Embryonic facial prominence (tissue), 1 donor: Measurements from ENCODE around the gene ANKRD2.
"Not testable (repeated sequence)": the region's sequence is repeated elsewhere in the genome, so short reads cannot be mapped to it uniquely, and the experiment has no call there.

Source experiments
- DNase-seq: peaks from one replicate; pipeline ENCODE4 v3.0.0-alpha.2; 2016; ENCODE audit errors: extremely low spot score

The ANKRD2 gene

DNA sequence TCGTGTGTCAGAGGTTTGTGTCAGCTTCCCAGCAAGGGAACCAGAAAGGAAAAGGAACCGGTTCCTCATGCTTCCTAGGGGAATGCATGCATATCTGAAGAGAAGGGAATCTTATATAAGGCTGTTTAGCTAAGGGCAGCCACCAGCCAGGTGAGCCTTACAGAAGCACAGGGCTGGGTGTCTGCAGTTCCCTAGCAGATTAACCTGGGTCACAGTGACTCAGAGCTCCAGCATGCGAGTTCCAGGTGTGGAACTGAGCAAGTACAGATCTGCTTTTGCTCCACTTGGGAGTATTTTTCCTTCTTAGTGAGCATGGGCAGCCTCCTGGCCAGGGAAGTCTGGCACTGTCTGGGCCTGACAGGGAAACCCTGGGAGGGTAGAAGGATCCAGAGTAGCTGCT is 957 bp upstream of the ANKRD2 start:
- no peak for DNase-seq

DNA sequence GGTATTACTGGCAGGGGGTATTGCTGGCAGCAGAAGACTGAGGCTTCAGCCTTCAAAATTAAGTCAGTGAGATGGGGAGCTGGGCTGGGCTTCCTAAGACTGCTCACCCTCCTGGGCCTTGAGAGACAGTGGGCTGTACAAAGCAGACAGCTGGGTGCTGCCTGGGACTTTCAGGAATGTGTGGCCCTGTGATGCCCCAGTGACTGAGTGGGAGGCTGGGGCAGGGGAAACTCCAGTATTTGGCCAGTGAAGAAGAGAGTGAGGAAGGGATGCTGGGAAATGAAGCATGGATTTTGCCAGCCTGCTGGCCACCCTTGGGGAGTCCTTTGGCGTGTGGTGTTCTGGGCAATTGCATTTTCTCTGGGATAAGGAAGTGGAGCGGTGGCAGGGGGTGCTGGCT is 442 bp downstream of the ANKRD2 start:
- no peak for DNase-seq

DNA sequence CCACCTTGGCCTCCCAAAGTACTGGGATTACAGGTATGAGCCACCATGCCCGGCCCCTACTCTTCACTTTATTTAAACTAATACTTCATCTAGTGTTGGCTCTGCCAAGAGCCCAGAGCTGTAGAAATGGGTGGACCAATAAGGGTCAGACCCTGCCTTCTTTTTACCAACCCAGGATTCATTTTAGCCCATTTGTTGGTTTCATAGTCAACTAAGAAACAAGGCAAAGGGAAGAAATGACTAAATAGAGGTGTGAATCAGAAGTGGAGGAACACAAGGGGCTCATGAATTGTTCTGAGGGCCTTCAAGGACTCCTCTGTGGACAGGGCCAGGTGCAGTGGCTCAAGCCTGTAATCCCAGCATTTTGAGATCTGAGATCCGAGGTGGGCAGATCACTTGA is 1.1 kb downstream of the ANKRD2 start:
- DNase-seq: no peak

DNA sequence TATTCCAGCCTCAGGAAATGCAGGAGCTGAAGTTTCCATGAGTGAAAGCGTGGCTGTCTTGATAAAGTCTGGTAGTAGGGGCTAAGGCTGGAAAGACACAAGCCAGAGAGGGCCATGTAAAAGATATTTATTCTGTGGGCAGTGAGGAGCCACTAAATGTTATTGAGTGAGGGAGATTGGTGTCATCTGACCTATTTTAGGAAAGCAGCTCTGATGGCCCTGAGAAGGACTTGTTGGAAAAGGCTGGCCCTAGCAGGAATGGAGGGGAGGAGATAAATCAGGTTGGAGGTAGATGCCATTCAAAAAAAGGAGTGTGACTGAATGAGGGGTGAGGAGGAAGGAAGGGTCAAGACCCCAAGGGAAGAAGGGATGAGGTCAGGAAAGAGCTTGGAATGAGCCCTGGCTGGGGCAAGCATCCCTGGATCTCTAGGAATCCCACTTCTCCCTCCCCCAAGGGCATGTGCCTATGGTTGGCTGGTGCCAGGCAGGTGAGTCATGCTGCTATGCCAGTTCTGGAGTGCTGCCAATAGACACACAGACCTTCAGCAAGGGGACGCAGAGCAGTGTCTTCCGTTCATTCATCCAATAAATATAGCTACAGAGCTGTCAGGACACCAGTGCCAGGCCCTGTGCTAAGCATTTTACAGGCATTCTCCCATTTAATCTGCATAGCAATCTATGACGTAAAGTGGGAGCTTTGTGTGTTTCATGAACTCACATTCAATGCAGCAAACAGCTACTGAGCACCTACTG is 2.0 kb downstream of the ANKRD2 start:
- DNase-seq: no peak

DNA sequence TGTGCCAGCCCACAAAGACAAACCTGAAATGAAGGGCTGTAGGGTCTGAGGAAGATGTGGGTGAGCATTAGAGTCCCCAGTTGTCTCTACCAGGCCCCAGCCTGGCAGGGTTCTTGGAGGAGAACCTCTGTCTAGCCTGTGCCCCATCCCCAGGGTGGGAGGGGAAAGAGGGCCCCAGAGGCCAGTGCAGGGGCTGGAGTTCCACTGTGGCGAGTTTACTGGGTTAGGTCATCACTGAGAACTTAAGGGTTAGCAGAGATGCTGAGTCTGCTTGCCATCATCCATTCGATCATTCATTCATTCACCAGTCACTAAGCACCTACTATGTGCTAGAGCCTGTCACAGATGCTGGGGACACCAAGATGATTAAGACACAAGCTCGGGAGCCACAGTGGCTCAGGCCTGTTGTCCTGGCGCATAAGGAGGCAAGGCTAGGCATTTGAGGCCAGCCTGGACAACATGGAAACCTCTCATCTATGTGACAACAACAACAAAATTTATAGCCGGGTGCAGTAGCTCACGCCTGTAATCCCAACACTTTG is 2.6 kb downstream of the ANKRD2 start:
- DNase-seq: no peak

DNA sequence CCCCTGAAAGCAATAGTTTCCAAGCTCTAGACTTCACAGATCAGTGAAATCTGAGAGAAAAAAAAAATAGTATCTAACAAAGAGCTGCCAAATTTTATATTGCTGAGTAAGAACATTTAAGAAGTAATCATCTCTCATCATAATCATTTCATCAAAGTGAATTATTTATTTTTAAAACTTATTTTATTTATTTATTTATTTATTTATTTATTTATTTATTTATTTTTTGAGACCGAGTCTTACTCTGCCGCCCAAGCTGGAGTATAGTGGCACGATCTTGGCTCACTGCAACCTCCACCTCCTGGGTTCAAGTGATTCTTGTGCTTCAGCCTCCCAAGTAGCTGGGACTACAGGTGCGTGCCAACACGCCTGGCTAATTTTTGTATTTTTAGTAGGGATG is 3.9 kb downstream of the ANKRD2 start:
- not testable (repeated sequence) for DNase-seq

DNA sequence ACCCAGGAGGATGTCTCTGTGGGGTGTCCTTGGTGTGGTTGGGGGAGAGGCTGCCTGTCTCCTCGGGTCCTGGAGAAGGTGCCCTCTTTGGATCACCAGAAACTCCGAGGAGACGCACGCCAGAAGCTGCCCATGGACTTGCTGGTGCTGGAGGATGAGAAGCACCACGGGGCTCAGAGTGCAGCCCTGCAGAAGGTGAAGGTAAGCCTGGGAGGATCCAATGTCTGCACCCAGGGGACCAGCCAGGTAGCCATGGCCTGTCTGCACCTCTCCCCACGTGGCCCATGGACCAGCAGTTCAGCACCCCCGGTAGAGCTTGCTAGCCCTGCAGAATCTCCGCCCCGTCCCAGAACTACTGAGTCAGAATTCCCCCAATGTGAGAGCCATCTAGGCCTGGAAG is 5.1 kb downstream of the ANKRD2 start:
- no peak for DNase-seq

DNA sequence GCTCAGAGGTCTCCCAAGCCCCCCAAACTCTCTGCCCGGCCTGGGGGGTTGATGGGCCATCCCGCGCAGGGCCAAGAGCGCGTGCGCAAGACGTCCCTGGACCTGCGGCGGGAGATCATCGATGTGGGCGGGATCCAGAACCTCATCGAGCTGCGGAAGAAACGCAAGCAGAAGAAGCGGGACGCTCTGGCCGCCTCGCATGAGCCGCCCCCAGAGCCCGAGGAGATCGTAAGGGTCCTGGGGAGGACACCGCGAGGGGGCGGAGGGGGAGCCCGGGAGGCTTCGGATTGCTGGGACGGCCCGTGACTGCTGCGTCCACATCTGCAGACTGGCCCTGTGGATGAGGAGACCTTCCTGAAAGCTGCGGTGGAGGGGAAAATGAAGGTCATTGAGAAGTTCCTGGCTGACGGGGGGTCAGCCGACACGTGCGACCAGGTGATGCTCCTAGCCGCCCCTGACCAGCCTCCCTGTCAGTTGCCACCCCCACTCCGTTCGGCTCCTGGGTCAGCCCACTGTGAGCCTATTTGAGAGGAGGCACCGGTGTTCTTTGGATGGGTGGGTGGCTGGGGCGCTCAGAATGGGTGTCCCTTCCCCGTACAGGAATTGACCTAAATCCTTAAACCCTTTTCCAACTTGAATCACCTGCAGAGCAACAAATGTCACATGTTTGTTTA is 5.7 kb downstream of the ANKRD2 start:
- no peak for DNase-seq

DNA sequence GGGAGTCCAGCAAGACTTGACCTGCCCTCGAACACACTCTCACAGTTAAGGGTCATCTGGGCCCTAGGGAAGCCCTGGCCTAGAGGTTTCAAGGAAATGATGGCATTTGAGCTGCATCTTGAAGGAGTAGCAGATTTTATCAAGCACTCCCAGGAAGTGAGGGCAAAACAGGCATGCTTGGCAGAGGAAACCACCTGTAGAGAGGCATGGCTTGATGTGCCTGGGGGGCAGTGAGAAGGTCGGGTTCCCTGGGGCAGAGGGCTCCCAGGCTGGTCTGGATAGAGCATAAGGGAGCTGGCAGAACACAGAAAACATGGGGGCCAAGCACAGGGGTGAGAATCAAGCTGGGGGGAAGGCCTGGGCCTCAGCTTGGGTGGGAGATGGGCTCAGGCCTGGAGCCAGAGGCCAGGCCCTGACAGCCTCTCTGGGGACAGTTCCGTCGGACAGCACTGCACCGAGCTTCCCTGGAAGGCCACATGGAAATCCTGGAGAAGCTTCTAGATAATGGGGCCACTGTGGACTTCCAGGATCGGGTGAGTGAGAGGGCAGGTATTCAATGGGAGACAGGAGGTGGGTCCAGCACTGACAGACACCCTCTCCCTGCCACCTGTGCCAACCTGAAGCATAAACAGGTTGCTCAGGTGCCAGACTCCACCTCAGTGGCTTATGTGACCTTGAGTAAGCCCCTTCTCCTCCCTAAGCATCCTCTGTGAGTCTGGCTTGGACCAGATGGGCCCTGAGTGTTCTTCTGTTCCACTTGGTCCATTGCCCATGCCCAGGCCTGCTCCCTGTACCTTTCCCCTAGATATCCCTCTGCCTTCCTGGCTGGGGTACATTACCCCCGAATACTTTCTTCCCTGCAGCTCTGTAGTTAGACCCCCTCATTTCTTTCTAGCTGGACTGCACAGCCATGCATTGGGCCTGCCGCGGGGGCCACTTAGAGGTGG is 8.1 kb downstream of the ANKRD2 start:
- DNase-seq: no peak

DNA sequence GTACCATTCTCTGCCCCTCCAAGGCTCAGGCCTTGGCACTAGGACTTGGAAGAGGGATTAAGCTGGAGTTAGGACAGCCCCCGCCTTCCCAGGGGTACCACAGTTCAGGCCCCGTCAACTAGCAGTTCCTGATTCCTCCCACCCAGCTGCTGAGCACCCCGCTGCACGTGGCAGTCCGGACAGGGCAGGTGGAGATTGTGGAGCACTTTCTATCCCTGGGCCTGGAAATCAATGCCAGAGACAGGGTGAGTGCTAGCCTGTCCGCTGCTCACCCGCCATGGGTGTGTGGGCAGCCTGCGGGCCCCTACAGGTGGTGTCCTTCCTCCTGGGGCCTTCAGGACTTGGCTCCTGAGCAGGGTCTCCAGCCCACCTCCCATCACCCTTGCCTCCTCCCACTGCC is 9.6 kb downstream of the ANKRD2 start:
- no peak for DNase-seq

DNA sequence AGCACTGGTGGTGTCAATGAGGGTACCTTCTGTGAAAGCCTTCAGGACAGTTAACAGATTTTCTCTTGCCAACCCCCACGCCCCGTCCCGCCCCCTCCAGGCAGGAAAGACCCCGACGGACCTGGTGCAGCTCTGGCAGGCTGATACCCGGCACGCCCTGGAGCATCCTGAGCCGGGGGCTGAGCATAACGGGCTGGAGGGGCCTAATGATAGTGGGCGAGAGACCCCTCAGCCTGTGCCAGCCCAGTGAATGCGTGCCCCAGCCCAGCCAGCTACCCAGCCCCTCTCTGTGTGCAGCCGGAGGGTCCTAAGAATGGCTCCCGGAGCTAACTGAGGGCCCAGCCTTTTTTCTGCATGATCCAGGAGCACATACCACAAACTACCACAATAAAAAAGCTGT is 10.9 kb downstream of the ANKRD2 start:
- DNase-seq: no peak

DNA sequence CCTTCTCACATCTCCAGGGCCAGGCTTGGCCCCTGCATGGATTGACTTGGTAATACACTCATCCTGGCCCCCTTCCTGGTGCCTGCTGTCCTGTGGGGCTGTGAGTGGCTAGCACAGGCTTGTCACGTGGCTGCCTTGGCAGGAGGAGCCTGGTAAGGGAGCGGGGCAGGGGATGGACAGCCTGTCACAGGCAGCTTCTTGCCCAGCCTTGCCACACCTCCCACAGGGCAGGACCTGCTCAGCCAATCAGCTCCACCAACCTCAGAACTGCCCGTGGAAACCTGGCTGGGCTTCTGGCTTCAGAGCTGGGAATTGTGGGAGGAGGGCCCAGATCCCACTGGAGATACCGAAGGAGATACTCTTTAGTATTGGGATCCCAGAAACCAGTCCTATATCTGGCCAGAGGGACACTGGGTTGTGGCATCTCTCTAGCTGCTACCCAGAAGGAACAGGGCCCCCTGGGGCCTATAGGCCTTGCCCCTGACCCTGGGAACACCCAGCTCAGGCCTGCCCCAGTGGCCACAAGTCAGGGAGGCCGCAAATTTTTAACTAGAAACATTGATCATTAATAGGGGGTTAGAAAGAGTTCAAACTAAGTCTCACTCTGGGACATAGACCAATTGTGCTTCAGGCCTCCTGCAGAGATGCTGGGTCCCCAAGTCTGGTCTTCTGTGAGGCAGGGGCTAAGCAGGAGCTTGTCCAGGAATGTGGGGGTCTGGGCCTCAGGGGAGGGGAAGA is 11.7 kb downstream of the ANKRD2 start, which contains the start of gene HOGA1:
Gene HOGA1, plus strand, starts transcription at position 330 of the 738 bp plus-strand sequence. Its CDS starts 315 bp downstream, at position 645.
- DNase-seq: no peak

DNA sequence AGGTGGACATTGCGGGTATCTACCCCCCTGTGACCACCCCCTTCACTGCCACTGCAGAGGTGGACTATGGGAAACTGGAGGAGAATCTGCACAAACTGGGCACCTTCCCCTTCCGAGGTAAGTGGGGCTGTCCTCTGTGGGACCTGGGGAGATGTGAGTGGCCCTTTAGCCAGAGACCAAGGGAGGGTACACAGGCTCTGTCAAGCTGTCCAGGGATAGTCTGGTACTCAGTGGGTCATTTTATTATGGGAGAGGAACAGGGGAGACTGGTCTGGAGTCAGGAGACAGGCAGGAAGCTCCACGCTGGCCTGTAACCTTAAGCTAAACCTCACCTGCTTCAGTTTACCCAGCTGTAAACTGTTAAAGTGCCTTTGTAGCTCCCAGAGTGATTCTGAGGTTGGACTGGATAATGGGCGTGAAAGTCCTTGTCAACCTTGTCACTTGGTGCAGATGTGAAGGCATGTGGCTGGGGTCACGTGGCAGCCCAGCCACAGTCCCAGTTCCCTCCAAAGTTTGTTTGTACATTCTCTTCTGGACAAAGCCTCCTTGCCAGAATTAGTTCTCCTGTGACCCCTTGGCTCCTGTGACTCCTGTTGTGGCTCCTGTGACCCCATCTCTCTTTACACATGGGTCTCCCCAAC is 12.3 kb downstream of the ANKRD2 start:
- no peak for DNase-seq

DNA sequence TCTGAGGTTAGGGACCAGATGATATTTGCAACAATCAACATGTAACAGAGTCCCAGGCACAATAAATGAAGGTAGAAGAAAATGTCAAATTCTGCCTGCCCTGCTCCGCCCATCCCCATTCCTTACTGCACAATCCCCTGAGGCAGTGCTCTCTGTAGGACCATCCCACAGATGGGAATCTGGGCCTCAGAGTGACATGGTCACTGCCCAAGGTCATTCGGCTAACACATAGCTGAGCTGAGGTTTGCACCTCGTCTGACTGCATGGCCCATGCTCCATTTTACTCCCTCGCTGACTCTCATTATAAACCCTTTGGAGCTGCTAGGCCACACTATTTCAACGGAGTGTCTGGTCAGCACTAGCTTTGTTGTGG is 12.8 kb downstream of the ANKRD2 start:
- no peak for DNase-seq

DNA sequence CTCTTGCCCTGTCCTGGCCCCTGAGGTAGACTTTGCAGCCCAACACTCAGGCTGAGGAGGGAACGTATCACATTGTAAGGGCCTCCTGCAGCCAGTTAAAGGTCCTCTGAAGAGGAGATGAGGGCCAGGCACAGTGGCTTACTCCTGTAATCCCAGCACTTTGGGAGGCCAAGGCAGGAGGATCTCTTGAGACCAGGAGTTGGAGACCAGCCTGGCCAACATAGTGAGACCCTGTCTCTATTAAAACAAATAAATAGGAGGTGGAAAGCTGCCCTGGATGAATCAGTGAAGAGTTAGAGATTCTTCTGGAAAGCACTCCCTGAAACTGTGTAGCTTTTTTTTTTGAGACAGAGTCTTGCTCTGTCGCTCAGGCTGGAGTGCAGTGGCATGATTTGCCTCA is 14.6 kb downstream of the ANKRD2 start:
- DNase-seq: no peak

DNA sequence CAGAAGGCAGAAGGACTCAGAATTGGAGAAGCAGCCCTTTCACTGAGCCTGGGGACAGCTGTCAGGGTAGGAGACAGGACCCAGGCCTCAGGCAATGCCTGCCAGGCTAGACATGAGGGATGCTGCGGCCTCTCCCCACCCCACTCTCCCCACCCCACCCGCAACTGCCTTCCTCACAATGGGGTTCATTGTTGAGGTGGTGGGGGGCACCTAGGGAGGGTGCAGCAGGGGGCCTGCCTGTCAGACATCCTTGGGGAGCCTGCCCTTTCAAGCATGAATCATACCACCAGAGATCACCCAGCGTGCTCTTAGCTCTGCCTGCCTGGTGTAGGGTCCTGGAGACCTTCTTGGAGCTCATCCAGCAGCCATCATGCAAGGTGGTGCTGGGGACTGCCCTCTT is 16.9 kb downstream of the ANKRD2 start, which contains the start of gene C10orf62:
Gene C10orf62, plus strand, starts transcription at position 243 of the 400 bp plus-strand sequence. CDS start 177 bp downstream, outside the sequence.
- DNase-seq: no peak

DNA sequence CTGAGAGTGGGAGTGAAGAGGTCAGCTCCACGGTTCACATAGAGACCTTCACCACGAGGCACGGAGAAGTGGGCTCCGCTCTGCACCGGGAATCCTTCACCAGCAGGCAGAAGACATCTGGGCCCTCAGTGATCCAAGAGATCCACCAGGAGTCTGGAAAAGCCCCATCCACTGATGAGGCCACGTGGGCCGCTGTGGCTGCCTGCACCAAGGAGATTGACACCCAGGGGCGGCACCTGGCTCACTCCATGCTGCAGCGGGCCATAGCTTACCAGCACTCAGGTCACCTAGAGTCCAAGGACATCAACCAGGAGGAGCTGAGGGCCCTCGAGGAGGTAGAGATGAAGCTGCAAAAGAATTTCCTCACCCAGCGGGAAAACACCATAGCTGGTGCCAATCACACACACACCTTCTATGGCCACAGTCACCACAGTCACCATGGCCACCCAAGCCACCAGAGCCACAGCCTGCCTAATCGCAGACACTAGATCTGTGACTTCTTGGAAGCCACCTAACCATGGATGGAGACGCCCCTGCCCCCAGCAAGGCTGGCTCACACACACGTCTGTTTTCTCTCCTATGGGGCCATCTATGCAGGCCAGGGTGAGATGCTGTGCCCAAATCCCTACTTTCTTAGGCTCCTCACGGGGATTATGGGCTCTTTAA is 17.6 kb downstream of the ANKRD2 start:
- DNase-seq: no peak

DNA sequence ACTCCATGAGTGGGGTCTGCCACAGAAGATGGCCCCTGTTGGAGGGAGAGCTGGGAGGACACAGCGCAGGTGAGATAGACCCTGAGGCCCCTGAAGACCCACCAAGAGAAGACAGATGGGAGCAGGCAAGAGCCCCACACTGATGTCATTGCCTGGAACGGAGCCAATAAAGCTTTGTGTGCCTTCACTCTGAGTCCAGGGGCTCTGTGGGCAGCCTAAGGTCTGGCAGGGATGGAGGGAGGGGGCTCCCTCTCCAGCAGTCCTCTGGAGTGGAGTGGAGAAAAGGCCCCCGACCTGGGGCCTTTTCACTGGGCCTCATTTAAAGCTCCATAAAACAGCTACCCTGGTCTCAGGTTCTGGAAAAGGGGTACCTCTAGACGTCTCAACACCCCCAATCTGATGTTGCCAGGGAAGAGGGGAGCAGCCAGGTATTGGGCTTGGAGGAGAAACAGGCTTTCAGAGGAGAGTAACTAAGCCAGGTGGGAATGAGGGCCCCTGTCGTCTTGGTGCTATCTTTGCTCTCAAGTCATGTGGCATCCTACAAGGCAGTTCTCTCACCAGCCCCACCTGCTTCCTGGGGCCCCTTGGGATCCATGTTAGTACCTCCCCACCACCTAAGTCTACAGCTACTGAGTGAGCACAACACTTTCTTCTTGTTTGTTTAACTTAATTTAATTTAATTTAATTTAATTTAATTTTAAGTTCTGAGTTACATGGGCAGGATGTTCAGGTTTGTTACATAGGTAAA is 18.3 kb downstream of the ANKRD2 start:
- DNase-seq: no peak

DNA sequence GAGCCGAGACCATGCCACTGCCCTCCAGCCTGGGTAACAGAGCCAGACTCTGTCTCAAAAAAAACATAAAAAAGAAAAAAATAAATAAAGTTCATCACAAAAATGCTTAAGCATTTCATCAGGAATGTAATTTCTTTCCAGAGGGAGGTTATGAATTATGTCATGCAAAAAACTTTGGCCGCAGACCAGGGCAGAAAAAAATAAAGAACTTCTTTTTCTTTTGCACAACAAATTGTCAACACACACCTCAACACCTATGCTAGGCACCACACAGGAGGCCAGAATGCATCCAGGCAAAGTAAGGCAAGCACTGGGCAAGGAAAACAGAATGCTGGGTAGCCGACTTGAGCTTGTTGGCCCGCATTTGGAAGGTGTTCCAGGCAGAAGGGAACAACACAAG is 20.8 kb downstream of the ANKRD2 start:
- DNase-seq: no peak
